GM21737 (cell line): Measurements from ENCODE around the gene TMEM214.
A peak's percentile ranks its signal among the peaks of the same experiment; 100 is the strongest.

Source experiments
- ATAC-seq: cut with Tn5 transposase; IDR thresholded peaks from one replicate; pipeline ENCODE4 v1.9.1; 2021; ENCODE audit warnings: mild to moderate bottlenecking, moderate library complexity; ENCODE audit not compliant: unreplicated experiment

Gene TMEM214, protein sequence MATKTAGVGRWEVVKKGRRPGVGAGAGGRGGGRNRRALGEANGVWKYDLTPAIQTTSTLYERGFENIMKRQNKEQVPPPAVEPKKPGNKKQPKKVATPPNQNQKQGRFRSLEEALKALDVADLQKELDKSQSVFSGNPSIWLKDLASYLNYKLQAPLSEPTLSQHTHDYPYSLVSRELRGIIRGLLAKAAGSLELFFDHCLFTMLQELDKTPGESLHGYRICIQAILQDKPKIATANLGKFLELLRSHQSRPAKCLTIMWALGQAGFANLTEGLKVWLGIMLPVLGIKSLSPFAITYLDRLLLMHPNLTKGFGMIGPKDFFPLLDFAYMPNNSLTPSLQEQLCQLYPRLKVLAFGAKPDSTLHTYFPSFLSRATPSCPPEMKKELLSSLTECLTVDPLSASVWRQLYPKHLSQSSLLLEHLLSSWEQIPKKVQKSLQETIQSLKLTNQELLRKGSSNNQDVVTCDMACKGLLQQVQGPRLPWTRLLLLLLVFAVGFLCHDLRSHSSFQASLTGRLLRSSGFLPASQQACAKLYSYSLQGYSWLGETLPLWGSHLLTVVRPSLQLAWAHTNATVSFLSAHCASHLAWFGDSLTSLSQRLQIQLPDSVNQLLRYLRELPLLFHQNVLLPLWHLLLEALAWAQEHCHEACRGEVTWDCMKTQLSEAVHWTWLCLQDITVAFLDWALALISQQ

DNA sequence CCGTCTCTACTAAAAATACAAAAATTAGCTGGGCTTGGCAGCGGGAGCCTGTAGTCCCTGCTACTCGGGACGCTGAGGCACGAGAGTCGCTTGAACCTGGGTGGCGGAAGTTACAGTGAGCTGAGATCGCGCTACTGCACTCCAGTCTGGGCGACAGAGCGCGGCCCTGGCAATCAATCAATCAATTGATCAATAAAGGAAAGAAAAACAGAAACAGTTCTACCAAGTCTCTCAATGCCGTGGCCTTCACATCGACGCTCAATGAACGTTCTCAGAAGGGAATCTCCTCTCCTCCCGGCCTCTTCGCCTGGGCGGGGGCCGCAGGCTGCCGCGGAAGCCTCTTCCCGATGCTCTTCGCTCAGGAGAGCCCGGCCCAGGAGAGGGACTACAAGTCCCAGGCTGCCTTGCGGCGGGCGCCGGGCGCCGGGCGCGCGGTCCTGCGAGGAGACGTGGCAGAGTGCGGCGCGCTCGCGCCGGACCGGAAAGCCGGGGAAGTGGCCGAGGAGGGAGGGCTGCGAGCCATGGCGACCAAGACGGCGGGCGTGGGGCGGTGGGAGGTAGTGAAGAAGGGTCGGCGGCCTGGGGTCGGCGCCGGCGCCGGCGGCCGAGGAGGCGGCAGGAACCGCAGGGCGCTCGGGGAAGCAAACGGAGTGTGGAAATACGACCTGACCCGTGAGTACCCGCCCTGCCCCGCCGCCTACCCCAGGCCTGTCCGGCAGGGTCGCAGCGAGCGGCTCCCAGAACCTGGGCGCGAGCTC is at the start of gene TMEM214:
TSS of gene TMEM214 (plus strand) at position 471 of the 758 bp plus-strand sequence. CDS start at position 522, 51 bp downstream.
- peak; percentile 85 for ATAC-seq

DNA sequence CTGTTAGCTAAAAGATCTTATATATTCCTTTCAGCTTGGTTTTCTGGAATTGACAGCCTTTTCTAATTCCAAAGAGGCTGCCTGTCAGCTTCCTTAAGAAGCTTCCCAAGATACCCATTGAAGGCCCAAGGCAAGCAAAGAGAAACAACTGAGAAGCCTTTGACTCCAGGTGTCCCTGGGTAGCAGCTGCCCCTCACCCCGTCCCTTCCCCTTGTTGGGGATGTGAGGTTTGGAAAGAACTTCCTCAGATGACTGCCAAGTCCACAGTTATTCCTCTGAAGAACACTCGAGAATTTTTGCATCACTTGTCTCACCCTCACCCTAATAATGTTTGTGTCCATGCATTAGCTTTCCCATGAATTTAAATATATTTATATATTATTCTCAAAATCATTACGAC is 49.0 kb upstream of the TMEM214 start:
- ATAC-seq, result no peak

DNA sequence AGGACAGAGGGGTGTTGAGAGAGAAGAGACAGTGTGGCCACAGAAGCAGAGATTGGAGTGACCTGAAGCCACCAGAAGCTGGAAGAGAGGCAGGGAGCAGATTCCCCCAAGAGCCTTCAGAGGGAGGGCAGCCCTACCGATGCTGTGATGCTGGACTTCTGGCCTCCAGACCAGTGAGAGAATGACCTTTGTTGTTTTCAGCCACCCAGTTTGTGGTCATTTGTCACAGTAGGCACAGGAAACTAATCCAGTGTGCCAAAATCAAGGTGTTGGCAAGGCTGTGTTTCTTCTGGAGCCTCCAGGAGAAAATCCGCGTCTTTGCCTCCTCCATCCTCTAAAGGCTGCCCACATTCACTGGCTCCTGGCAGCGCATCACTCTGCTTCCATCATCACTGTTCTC is 47.0 kb upstream of the TMEM214 start:
- no peak for ATAC-seq

DNA sequence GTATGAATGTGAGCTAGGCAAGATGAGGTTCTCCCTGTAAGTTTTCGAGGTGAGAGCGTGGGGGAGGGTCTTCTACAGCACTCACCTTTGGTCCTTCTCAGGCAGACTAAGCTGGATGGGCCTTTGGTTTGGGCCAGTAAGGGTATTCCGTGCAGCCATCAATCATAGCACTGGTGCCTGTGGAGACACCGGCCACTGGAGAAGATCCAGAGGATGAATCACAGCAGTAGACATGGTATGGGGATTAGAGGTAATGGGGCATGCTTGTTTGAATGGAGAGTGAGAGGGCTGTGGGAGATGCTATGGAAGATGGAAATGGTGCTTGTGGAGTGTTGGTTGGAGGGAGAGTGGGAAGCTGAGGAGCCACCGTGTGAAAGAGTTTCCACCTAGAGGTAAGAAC is 46.2 kb upstream of the TMEM214 start:
- no peak for ATAC-seq

DNA sequence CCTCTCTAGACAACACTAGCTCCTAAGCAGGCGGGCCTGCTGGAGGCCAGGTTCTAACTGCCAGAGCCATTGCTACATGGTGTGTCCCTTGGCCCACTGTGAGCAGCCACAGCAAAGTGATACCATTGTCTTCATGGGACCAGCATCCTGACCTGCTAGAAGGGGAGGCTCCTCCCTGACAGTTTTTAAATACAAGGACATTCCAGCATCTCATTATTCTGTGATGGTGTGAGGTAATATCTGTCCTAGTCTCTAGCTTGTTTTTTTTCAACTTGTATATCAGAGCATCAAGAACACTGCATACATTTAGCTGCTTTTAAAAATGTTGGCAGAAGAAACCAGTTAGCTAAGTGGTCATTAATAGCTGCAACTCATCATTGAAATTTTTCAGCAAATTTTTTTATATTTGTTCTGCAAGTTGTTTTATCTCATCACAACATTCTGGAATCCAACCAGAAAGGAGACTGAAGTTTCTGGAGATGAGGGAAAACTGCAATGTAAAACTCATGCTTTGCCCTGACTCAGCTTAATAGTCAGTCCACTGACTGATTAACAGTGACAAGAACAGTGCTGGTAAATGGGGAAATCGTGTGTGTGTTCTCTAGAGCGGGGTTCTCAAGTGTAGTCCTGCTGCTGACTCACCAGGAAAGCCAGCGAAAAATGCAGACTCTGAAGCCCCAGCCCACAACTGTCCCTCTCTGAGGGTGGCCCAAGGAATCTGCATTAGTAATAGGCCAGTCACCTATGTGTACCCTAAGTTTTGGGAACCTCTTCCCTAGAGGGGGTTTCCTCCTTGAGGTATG is 44.5 kb upstream of the TMEM214 start:
- ATAC-seq, result no peak

DNA sequence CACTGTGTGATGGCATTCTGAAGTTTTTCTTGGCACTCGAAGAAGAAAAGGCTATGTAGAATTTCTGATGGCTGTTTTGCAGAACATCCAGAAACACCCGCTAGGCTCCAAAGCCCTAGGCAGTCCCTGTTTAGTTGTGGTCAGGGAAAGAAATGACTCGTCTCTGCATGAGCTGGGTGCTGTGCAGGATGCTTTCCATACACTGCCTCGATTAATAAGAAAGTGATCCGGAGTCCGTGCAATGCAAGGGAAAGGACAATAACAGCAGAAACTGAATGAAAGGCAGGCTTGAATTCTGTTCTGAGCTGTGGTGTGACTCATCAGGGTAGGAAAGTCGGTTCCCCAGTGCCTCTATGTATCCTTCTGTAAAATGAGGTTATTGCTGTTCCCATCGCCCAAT is 43.6 kb upstream of the TMEM214 start:
- no peak for ATAC-seq

DNA sequence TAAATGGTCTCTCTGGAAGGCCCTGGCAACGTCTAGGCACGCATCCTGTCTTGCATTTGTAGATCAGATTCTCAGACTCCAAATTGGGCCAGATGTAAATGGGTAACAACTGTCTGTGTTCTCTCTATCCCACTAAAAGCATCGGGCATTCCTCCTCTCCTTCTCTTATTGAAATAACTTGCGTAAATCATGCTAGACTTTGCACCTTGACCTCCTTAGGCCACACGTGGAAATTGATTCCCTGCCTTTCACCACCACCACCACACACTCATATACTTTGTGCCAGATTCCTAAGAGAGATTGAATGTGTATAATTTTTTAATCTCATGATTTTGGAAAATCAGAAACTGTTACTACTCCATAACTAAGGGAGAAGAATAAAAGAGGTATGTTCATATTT is 41.0 kb upstream of the TMEM214 start:
- no peak for ATAC-seq

DNA sequence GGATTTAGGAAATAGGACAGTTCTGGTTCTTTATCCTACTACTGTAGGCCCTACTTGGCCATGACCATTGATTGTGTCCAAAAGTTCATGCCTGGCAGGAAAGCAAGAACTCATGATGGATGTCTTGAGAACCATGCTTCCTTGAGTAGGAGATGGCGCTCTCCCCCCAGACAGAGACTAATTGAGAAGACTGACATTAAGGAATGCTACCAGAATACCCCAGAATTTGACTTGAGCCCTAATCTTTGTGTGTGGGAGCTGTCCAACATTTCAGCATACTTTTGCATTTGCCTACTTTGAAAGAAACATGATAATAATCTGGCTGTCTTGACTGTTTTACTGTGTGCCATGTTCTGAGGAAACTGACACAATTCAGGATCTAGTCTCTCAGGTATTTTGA is 39.0 kb upstream of the TMEM214 start:
- ATAC-seq, result no peak

DNA sequence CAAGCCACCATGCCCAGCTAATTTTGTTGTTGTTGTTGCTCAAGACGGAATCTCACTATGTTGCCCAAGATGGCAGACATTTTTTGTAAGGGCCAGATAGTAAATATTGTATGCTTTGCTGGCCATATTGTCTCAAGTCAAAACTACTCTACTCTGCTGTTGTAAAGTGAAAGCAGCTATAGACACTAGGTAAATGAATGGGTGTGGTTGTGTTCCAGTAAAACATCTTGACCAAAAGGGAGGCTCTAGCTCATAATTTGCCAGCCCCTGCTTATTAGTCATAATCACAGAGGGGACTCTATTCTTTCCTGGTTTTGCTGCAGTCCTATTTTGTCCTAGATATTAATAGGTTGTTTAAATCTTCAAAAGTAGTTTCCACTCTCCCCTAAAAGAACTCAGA is 37.8 kb upstream of the TMEM214 start:
- no peak for ATAC-seq

DNA sequence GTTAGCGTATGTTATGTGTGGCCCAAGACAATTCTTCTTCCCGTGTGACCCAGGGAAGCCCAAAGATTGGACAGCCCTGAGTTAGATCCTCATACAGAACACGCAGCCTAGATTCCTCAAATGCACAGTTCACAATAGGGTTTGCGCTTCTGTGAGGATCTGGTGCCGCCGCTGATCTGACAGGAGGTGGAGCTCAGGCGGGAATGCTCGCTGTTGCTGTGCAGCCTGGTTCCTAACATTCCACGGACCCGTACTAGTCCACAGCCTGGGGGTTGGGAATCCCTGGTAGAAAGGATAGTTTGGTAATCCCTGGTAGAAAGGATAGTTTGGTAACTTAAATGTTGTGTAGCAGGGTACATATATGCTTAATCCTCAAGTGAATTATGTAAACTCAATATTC is 35.4 kb upstream of the TMEM214 start:
- no peak for ATAC-seq

DNA sequence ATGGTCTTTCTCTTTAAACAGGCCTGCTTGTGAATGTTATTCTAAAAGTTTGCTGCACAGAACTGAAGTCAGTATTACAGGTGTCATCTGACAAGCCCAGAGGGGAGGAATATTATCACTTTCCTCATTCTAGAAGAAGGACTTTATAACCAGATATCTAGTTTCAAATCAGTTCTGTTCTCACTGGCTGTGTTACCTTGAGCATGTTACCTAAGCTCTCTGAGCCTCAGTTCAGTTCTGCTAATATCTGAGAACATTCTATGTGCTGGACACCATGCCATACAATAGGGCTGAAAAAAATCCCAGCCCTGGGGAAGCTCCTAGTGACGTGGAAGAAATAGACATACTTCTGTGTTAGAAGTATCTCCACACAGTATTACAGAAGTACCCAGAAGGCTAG is 34.4 kb upstream of the TMEM214 start:
- ATAC-seq, result no peak

DNA sequence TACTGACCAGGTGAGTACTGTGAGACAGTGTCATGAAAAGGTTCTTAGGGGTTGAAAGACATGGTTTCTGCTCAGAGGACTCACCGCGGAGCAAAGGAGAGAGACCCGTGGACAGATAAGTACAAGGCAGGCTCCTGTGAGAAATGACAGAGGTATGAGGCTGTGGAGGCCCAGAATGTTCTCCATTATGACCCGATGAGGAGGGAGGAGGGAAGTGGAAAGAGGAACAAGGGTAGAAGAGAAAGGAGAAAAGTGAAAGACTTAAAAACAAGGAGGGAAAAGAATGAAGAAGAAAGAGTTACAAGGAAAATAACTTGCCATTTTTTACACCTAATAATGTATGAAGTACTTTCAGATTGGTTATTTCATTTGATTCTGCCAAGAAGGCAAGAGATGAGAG is 32.5 kb upstream of the TMEM214 start:
- no peak for ATAC-seq

DNA sequence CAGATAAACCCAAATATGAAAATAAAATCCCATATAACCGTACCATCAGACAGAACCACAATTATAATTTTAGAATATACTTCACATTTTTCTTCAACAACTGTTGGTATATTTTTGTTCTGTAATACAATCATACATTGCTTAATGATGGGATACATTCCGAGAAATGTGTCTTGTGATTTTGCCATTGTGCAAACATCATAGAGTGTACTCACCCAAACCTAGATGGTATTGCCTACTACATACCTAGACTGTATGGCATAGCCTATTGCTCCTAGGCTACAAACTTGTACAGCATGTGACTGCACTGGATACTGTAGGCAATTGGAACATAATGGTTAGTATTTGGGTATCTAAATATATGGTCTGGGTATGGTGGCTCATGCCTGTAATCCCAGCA is 31.8 kb upstream of the TMEM214 start:
- ATAC-seq, result no peak

DNA sequence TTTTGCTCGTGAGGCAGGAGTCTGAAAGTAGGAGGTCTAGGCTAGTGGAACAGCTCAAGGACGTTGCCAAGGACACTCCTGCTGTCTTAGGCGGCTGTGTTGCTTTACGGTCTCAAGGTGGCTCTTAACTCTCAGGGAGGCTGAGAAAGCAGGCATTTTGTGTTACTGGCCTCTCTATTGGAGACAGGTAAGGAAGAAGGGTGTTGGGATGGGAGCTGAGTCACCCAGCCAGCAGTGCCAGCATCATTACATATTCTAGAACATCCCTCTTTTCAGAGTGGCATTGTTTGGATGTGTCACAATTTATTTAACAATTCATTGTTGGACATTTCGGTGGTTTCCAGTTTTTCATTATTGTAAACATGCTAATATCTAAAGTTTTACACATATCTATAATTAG is 30.8 kb upstream of the TMEM214 start:
- no peak for ATAC-seq

DNA sequence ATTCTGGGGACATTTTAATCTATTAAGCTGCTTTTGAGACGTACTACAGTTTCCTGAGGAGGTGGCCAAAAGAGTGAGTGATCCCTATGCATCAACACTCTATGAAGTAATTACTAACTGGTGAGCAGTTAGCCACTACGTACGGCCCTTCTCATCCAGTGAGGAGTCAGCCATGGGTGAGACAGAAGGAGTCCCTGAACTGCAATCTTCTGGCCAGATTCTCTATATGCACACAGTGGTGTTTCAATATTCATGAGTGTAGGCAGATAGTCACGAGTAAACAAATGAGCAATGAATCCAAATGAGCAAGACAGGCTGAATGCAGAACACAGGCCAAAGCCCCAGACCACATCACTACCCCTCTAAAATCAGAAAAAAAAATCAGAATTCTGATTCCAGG is 29.8 kb upstream of the TMEM214 start:
- ATAC-seq, result no peak

DNA sequence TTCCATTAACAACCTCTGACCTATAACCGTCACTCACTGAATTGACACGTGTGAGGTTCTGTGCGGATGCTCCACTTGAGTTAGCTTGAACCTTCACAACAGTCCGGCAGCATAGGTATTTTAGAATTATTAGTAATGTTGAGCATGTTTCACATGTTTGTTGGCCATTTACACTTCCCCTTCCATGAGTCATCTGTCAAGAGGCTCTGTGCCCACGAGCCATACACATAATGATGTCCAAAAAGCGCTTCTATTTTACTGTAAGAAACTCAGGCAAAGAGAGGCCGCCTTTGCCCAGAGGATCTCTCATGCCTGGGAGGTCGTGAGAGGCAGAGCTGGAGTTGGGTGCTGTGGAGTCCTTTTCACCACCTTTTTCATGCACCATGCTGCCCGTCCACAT is 28.9 kb upstream of the TMEM214 start:
- no peak for ATAC-seq

DNA sequence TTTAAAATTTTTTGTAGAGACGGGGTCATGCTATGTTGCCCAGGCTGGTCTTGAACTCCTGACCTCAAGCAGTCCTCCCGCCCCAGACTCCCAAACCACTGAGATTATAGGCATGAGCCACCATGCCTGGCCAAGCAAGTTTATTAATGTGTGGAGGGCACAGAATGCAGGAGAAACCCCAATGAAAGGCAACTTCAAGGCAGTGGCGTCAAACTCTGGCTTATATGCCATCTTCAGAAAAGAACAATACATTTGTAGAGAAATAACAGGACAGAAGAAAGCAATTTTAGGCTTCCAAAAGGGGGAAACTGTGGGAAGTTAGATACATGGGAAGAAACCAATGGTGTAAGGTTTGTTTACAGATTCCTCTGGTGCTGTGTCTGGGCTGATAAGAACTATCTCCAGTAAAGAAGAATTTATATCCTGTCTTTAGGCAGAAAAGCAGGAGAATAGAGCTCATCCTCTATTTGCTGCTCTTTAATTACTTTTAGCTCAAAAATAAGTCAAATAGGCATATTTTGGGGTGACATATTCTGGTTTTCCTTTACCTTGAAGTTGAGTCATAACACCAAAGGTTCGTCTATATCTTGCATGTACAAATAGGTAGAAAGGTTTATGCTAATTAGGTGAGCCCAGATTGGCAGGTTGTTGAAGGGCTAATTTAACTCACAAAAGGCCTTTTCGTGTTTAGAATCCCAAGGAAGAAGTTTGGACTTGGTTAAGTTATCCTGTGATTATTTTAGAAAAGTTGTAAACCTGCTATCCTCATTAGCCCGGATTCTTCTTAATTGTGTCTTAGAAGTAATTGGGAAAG is 26.0 kb upstream of the TMEM214 start:
- no peak for ATAC-seq

DNA sequence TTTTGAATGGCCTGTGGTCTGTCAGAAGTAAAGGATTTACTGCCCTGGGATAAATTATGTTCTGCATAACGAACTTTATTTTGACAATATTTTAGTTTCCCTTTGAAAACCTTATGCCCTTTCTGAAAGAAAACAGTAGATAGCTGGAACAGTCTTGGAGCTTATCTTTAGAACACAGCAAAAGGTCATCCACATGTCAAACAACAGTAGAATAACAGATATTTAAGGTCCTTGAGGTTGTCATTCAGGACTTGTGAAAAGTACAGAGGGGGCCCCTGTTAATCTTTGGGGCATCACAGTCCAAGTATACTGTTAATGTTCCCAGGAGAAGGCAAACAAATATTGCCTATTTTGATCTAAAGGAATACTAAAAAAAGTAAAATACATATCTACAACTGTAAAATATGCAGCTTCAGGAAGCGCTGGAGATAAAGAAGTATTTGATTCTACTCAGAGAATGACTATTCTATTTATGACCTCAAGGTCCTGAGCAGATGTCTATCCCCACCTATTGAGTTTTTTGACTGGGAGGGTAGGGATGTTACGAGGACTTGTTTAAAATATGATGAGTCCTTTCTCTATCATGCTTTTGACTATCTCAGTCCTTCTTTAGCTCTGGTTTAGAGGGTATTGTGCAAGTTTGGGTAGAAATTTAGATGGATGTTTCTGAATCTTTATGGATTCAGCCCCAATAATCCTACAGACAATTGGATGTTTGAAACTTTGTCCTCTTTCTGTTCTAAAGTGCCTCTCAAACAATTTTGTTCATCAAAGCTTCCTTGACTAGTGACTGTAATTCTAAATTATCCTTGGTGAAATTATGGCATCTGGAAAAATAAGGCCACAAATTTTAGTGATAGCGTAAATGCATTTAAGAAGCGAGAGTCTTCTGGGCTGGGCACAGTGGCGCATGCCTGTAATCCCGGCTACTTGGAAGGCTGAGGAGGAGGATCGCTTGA is 25.1 kb upstream of the TMEM214 start:
- no peak for ATAC-seq

DNA sequence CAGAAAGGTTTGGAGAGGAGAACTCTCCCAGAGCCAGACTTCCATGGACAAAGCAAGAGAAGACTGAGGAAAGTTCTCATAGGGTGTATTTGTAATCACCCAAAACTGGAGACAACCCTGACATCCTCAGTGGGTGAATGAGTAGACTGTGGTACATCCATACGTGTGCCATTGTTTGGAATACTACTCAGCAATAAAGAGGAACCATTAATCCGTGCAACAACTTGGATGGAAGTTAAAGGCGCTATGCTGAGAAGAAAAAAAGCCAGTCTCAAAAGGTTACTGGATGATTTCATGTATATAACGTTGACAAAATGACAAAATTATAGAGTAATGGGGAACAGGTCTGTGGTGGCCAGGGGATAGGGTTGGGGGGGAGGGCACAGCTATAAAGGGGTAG is 24.1 kb upstream of the TMEM214 start:
- no peak for ATAC-seq
